Gastroesophageal sphincter (tissue), 4 donors: ENCODE results near the gene SIGLEC8. TPM values are rescaled to one million over a fixed set of nuclear protein-coding genes. Genes with fewer than 3 reads are reported as not detected.

Experiments used
- ATAC-seq: fragments of 150-250 bp; one replicate; pipeline ENCODE4 v1.9.1; 2016; ENCODE audit warnings: mild to moderate bottlenecking, moderate library complexity
- H3K27ac ChIP-seq, 4 donors: fragments of 200-600 bp; sonication (generic) in 3 of 4; 1 replicate in 3 of 4; 2 replicates in 1 of 4; pipeline ENCODE4 v1.5.1; 2016 to 2019
- H3K27me3 ChIP-seq: fragments of 200-600 bp; sonication (generic); one replicate; pipeline ENCODE4 v1.5.1; 2019
- H3K36me3 ChIP-seq, 2 donors: fragments of 200-600 bp; sonication (generic); one replicate each; pipeline ENCODE4 v1.5.1; 2019; ENCODE audit warnings: control low read depth in 1 of 2
- H3K4me1 ChIP-seq, 3 donors: fragments of 200-600 bp; sonication (generic); 1 replicate in 2 of 3; 2 replicates in 1 of 3; pipeline ENCODE4 v1.5.1; 2016 to 2019; ENCODE audit warnings: control low read depth in 2 of 3
- H3K4me3 ChIP-seq, 2 donors: fragments of 200-600 bp; sonication (generic); one replicate each; pipeline ENCODE4 v1.5.1; 2019; ENCODE audit warnings: mild to moderate bottlenecking in 1 of 2, moderate library complexity in 1 of 2
- H3K9me3 ChIP-seq, 3 donors: fragments of 200-600 bp; sonication (generic); one replicate each; pipeline ENCODE4 v1.5.1; 2017 to 2019; ENCODE audit warnings: control low read depth in 2 of 3
- EP300 ChIP-seq: sonication (generic); formaldehyde crosslinking; IDR thresholded peaks from one replicate; pipeline ENCODE4 v1.6.1; 2017; ENCODE audit warnings: antibody characterized with exemption, mild to moderate bottlenecking
- POLR2A ChIP-seq, 2 donors: fragments of 450-650 bp; IDR thresholded peaks; one replicate each; pipeline ENCODE4 v1.6.1; 2017; ENCODE audit warnings: antibody characterized with exemption in 2 of 2, mild to moderate bottlenecking in 2 of 2, moderate library complexity in 1 of 2
- POLR2AphosphoS5 ChIP-seq: sonication (generic); formaldehyde crosslinking; IDR thresholded peaks from one replicate; pipeline ENCODE4 v1.6.1; 2017; ENCODE audit warnings: antibody characterized with exemption
- WGBS, 2 donors: methylation state at CpG; one replicate each; pipeline ENCODE4 v1.1.5; 2018; ENCODE audit warnings: low coverage in 1 of 2; 5-methylcytosine and 5-hydroxymethylcytosine counted together
- total RNA-seq, 4 donors: library from RNA; depleted of rRNA; stranded (reverse); fragments of >200 nt; gene quantifications; one replicate each; pipeline ENCODE4 v1.1.0, GENCODE V29; 2016
- TF ChIP-seq, protein P1 (sequence below), 4 experiments: fragments of 200-600 bp in 2 of 4; fragments of 450-650 bp in 2 of 4; sonication (generic) in 1 of 4; IDR thresholded peaks; one replicate each; pipeline ENCODE4 v1.5.1; 2017 to 2019; ENCODE audit warnings: antibody characterized with exemption in 4 of 4, mild to moderate bottlenecking in 2 of 4, moderate library complexity in 2 of 4

SIGLEC8 gene
- total RNA-seq, result 1 to 10 TPM in 1 of 4 donors, under 1 TPM in 2, not detected in 1; 0.25 to 1.4 (median 0.54) TPM

DNA sequence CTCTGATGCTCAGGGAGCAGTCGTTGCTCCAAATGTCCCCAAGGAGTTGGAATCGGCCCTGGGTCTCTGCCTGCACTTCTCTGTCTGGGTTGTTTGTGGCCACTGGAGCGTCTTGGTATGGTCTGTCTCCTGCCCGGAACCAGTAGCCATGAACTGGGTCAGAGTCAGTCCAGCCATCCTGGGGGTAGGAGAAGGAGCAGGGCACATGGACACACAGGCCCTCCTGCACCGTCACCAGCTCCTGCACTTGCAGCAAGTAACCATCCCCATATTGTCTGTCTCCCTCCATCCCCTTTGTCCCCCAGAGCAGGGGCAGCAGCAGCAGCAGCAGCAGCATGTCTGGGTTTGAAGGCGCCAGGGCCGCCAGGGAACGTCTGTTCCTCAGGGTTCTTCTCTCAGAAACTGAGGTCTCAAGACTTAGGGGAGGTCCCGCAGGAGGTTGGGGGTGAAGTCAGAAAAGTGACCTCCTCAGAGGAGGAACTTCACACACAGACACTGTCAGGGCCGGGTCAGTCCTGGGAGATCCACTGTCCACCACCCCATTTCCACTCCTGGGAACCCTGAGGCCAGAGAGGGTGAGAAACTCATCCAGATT, at the start of gene SIGLEC8:
Gene SIGLEC8, minus strand, starts transcription at position 404 of the 595 bp plus-strand sequence. Its CDS starts 67 bp downstream, at position 337.
- peaks cover 84% of the 10 kb centered on the region for H3K27me3 ChIP-seq
- H3K9me3 ChIP-seq, result no peaks in the 10 kb centered on the region
- WGBS, 2 donors, result 29% methylated on average over 3 of the region's 10 CpGs; no CpG with 5 or more reads in 1 of the 2 donors
- H3K36me3 ChIP-seq, result no peaks in the 10 kb centered on the region
- no peaks in the 10 kb centered on the region for H3K4me1 ChIP-seq
- TF ChIP-seq, protein P1, sequence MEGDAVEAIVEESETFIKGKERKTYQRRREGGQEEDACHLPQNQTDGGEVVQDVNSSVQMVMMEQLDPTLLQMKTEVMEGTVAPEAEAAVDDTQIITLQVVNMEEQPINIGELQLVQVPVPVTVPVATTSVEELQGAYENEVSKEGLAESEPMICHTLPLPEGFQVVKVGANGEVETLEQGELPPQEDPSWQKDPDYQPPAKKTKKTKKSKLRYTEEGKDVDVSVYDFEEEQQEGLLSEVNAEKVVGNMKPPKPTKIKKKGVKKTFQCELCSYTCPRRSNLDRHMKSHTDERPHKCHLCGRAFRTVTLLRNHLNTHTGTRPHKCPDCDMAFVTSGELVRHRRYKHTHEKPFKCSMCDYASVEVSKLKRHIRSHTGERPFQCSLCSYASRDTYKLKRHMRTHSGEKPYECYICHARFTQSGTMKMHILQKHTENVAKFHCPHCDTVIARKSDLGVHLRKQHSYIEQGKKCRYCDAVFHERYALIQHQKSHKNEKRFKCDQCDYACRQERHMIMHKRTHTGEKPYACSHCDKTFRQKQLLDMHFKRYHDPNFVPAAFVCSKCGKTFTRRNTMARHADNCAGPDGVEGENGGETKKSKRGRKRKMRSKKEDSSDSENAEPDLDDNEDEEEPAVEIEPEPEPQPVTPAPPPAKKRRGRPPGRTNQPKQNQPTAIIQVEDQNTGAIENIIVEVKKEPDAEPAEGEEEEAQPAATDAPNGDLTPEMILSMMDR (IDR thresholded peaks at IDR 0.05), result no peak
- no peak for TF ChIP-seq POLR2AphosphoS5
- no peak for TF ChIP-seq POLR2A (IDR thresholded peaks at IDR 0.05)
- no peak for TF ChIP-seq EP300
- no peak within 1 kb of the TSS for H3K4me3 ChIP-seq
- ATAC-seq, result no peak
- no peak within 1 kb of the TSS for H3K27ac ChIP-seq

DNA sequence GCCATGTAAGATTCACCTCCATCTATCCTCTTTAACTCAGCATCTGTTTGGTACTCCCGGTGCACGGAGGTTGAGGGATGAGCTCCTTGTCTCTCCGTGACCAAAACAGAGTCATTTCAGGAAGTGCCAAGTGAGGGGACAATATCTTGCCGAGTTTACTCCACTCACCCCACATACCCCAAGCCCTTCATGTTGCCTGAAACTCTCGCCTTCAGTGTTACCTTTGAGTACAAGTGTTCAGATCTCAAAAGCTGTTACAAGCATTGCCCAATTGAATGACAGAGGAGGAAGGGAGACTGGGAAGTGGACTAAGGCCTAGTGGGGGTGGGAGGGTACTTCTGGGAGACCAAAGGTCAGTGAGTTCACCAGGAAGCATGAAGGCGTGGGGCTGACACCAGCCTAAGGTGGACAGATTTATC, 49.4 kb upstream of the SIGLEC8 start:
- WGBS, 2 donors, result 43 to 61% methylated on average over 6 of the region's 6 CpGs
- peaks cover 0 to 17% (median 0%) of the 10 kb centered on the region in 3 donors for H3K9me3 ChIP-seq
- no peak overlapping the region for H3K4me3 ChIP-seq
- H3K36me3 ChIP-seq, result no peaks in the 10 kb centered on the region
- no peak overlapping the region for H3K27ac ChIP-seq
- H3K4me1 ChIP-seq, result no peaks in the 10 kb centered on the region
- peaks cover 41% of the 10 kb centered on the region for H3K27me3 ChIP-seq
- TF ChIP-seq POLR2AphosphoS5 (no peak), POLR2A (IDR thresholded peaks at IDR 0.05) (no peak), EP300 (no peak)
- TF ChIP-seq, protein P1 (IDR thresholded peaks at IDR 0.05), result no peak
- no peak for ATAC-seq

DNA sequence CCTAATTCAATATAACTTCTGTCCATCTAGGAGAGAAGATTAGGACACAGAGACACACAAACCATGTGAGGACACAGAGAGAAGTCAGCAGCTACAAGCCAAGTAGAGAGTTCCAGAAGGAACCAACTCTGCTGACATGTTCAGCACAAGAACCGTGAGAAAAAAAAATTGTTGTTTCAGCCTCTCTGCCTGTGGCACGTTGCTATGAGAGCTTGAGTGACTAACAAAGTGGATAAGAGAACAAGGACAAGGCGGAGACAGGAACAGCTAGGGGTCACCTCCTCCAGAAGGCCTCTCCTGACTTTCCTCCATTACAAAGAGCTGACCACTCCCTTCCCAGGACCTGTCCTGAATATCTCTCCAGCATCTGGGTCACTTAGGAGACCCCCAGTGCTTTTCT, 48.9 kb upstream of the SIGLEC8 start:
- Histone ChIP-seq H3K27ac (no peak overlapping the region), H3K4me1 (no peaks in the 10 kb centered on the region), H3K4me3 (no peak overlapping the region), H3K27me3 (peaks cover 37% of the 10 kb centered on the region), H3K9me3 (peaks cover 0 to 17% (median 0%) of the 10 kb centered on the region in 3 donors), H3K36me3 (no peaks in the 10 kb centered on the region)
- TF ChIP-seq EP300 (no peak), POLR2A (IDR thresholded peaks at IDR 0.05) (no peak)
- TF ChIP-seq, protein P1 (IDR thresholded peaks at IDR 0.05), result no peak
- ATAC-seq, result no peak
- 33 to 71% methylated on average over 1 to 3 of the region's 3 CpGs for WGBS, 2 donors

DNA sequence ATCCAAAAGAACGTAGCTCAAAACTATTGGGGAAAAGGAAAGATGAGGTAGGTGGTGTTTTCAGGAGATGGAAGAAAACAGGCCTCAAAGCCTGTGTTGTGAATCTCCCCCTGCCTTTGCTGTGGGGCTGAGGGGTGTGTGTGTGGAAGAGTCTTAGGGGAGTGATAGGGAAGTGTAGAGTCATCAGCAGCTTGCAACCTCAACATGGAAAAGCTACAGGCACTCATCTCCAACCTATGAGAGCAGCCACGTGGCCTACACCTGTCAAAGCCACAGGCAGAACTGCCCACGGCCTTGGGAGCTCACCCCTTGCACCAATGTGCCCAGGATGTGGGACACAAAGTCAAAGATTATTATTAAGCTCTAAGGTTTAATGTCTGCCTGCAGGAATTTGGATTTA, 47.6 kb upstream of the SIGLEC8 start:
- Histone ChIP-seq H3K4me1 (no peaks in the 10 kb centered on the region), H3K36me3 (no peaks in the 10 kb centered on the region), H3K27ac (no peak overlapping the region), H3K4me3 (no peak overlapping the region), H3K9me3 (peaks cover 0 to 17% (median 0%) of the 10 kb centered on the region in 3 donors), H3K27me3 (peaks cover 27% of the 10 kb centered on the region)
- ATAC-seq, result no peak
- TF ChIP-seq POLR2AphosphoS5, result no peak
- TF ChIP-seq, protein P1 (IDR thresholded peaks at IDR 0.05), result no peak
- TF ChIP-seq EP300, result no peak
- no peak for TF ChIP-seq POLR2A (IDR thresholded peaks at IDR 0.05)
- WGBS, 2 donors, result 31 to 40% methylated on average over 3 of the region's 3 CpGs

DNA sequence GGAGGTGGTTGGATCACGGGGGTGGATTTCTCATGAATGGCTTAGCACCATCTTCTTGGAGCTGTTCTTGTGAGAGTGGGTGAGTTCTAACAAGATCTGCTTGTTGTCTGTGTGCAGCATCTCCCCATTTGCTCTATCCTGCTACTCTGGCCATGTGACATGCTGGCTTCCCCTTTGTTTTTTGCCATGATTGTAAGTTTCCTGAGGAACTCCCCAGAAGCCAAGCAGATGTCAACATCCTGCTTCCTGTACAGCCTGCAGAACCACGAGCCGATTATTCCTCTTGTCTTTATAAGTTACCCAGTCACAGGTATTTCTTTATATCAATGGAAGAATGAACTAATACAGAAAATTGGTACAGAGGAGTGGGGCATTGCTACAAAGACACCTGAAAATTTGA, 45.6 kb upstream of the SIGLEC8 start:
- TF ChIP-seq, protein P1 (IDR thresholded peaks at IDR 0.05), result no peak
- TF ChIP-seq POLR2A (IDR thresholded peaks at IDR 0.05) (no peak), POLR2AphosphoS5 (no peak), EP300 (no peak)
- Histone ChIP-seq H3K27ac (no peak overlapping the region), H3K27me3 (peaks cover 22% of the 10 kb centered on the region), H3K4me1 (no peaks in the 10 kb centered on the region), H3K36me3 (no peaks in the 10 kb centered on the region), H3K4me3 (no peak overlapping the region), H3K9me3 (peaks cover 0 to 17% (median 0%) of the 10 kb centered on the region in 3 donors)
- ATAC-seq, result no peak
- WGBS, 2 donors, result 33 to 42% methylated on average over 2 to 3 of the region's 3 CpGs
